HG03045 (cell line): ENCODE results near the gene KCNJ6.
"Not testable (repeated sequence)": the region's sequence is repeated elsewhere in the genome, so short reads cannot be mapped to it uniquely, and the experiment has no call there.

Source experiments
- ATAC-seq: cut with Tn5 transposase; IDR thresholded peaks from one replicate; pipeline ENCODE4 v1.9.1; 2021; ENCODE audit warnings: mild to moderate bottlenecking, moderate library complexity; ENCODE audit not compliant: unreplicated experiment

KCNJ6 gene

GRCh38 chr21:37746849-37747248, 169.4 kb downstream of the KCNJ6 start:
- ATAC-seq, result no peak

- no peak for ATAC-seq
These were observed 171.7 kb downstream of the KCNJ6 start for GRCh38 chr21:37744551-37744950.

- no peak for ATAC-seq
These were observed 173.7 kb downstream of the KCNJ6 start for GRCh38 chr21:37742532-37742931.

GRCh38 chr21:37742115-37742514, 174.1 kb downstream of the KCNJ6 start:
- ATAC-seq, result no peak

DNA sequence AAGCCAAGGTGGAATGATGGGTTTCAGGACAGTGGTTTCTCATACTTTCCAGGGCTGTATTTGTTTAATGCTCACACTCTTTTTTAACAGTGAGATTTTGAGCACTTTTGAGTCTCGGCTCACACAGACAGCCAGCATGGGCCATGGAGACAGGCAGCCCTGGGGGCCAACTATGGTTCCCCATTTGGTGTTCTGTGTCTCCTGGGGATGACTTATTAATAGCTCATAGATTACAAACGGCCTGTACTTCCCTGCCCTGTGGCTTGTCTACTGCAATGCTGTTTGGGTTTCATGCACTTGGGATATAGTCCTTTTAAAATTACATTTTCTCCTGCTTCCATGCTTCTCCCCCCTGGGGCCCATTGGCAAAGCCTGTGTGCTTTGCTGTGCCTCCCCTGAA, 178.3 kb downstream of the KCNJ6 start:
- ATAC-seq, result no peak

- no peak for ATAC-seq
These were observed 178.8 kb downstream of the KCNJ6 start for GRCh38 chr21:37737507-37737906.

GRCh38 chr21:37734846-37735245, 181.4 kb downstream of the KCNJ6 start:
- no peak for ATAC-seq

DNA sequence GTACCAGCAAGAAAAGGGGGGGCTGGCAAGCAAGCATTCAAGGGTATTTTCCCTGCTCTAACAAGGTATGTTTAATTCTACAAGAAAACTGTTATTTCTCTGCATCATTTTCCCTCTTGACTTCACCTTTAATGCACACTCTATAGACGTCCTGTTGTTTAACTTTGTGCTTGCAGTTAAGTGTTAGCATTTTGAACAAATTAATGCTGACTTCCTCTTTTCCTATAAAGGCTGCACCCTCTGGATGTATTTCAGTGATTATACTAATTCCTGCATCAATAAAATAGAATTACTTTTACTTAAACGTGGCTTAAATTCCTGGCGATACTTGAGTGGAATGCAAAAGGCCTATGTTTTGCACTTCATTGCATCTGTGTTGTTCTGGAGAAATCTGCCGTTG, 183.3 kb downstream of the KCNJ6 start:
- no peak for ATAC-seq

DNA sequence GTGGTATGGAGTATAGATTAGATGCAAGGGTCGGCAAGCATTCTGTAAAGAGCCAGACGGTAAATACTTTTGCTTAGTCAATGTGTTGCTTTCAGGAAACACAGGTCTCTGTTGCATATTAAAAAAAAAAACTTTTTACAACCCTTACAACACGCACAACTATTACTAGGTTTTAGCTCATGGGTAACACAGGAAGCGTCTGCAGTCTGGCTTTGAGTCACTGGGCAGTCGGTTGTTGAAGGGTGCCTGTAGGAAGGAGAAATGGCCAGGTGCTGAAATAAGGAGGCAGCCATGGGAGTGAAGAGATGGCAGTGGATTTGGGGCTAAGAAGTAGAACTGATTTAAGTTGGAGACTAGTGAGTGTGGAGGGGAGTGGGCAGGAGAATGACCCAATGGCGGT, 192.1 kb downstream of the KCNJ6 start:
- ATAC-seq, result no peak

GRCh38 chr21:37717534-37717933, 198.7 kb downstream of the KCNJ6 start:
- ATAC-seq, result no peak

- ATAC-seq, result not testable (repeated sequence)
These were observed 203.7 kb downstream of the KCNJ6 start for GRCh38 chr21:37712569-37712934.

DNA sequence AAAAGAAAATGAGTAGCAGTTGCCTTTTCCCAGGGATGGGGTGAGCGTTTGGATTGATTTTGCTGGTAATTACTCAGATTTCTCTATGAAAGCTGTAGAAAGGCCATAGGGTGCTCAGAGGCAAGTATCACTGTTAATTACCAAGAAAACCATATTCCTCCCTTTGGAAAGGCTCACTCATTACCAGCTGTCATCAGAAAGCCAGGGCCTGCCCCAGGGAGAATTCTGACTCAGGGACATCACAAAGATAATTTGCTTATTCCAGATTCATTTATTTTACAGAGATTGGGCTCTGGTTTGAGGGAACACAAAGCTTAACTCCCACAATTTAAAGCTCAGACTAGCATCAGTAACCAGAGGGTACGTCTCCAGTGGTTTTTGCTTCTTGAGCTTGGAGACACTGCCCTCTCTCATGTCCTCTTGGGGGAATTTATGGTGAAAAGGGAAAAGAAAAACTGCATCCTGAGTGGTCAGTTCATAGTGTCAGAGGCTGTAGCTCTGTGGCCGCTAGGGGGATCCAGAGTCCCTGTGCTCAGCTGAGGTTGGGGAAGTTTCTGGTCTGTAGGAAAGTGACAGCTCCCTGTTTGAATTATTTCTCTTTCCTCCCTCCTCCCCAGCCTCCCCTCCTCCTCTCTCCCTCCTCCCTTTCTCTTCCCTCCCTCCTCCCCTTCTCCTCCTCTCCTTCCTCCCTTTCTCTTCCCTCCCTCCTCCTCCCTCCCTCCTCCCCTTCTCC, 204.3 kb downstream of the KCNJ6 start:
- ATAC-seq, result peak; percentile 72

DNA sequence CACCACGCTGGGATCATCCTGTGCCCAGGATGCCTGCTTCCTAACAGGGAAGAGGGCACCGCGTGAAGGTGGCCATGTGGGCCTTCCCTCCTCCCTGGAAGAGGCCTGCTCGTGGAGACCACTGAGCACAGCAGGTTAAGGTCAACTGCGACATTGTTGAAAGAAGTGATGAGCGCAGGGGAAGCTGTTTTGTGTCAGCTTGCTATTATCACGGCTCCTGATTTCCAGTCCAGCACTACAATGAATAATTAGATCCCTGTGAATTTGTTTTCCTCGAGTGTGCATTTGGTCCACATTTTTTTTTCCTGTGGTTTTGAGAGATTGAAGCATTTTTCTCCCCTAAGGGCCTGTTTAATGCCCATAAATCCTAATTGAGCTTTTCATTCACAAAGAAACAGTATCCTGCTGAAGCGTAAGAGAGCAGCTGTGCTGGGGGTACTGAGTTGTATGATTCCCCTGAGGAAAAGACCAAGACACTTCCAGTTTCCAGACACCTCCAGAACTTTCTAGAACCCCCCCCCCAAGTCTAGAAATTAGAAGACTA, 204.9 kb downstream of the KCNJ6 start:
- no peak for ATAC-seq

DNA sequence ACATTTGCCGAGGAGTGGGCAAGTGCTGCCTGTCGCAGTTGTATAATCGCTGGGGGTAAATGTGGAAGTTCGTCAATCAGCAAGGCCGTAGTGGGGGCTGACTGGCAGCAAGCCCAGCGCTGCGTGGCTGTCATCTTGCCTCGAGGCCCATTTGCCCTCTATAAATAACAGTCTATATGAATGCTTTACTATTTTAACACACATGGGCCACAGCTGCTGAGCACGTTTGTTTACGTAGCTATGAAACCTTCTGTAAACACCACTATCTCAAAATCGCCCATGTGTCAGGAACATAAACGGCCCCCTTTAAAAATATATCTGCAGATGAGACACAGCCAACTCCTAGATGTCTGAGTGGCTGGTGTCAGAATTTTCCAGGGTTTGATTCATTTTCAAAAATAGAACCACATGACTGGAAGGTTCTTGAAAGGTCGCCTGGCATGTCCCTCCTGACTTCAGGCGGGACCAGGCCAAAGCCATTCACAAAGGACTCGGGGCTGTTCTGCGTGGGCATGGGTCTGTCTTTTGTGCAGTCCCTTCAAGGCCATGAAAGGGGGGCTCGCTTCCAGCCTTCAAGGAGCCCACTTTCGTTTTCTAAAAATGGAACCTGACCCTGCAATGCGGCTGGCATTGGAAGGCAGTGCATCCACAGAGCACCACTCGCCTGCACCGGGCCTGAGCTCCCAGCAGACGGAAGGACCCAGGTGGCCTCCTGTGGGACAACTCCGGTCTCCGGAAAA, 205.5 kb downstream of the KCNJ6 start:
- ATAC-seq, result no peak

- ATAC-seq, result no peak
These were observed 211.5 kb downstream of the KCNJ6 start for GRCh38 chr21:37704751-37705150.

DNA sequence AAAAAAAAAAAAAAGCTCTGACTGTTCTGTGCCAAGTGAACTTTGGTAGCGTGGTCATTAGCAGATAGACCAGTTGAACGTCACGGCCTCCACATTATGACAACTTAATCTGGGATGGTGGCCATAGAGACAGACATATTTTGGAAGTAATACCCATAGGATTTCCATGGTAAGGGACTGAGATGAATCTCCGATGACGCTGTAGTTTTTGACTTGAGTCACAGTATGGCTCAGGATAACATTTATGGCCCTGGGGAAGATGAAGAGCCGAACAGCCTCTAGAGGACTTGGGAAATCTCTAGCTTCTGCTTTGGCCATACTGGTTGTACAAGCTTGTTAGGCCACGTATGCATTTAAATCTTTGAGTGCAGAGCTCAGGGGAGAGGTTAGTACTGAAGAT, 214.0 kb downstream of the KCNJ6 start:
- no peak for ATAC-seq

GRCh38 chr21:37700641-37701202, 215.5 kb downstream of the KCNJ6 start:
- ATAC-seq, result peak; percentile 77

DNA sequence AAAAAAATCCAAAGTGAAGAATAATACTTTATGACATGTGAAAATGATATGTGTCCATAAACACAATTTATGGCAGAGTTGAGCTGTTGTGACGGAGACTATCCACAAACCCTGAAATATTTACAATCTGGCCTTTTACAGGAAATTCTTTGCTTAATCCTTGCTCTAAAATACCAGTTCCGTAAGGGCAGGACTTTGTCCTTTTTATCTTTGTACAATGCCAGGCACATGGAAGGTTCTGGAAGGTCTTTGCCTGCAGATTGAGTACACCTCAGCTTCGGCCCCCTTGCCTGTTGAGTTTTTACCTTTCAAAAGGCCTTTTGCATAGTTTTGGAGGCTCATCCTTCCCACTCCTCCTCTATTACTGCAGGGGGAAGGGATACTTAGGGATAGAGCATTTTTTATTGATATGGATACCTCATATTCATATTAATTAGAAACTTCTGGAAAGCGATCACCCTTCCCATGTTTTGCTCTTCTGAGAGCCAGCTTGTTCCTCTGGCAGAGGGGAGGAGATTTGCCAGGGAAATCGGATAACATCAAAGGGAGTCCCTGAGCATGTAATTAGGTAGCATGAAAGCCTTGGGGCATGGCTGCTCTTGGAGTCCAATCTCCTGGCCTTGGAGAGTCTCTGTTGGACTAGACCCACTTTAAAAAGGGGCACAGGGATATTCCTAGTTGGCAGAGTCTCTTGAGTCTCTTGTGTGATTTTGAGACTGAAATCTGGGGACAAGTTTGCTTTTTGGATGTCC, 217.1 kb downstream of the KCNJ6 start:
- no peak for ATAC-seq

DNA sequence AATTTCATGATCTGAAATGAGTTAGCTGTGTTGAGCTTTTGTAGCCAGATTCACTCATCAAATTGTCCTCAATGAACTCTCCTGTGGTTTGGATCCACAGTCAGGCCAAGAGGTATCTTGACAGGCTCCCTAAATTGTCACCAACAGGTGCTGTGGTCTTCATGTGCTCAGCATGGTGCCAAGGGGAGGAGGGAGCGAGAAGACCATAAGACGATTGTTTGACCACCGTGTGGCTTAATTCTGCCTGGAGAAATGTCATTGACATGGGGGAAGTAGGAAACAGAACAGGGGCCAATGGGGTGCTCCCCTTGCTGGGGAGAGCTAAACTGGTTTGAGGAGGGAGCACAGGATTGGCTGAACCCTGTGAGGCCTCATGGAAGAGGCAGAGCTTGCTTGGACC, 219.3 kb downstream of the KCNJ6 start:
- no peak for ATAC-seq

DNA sequence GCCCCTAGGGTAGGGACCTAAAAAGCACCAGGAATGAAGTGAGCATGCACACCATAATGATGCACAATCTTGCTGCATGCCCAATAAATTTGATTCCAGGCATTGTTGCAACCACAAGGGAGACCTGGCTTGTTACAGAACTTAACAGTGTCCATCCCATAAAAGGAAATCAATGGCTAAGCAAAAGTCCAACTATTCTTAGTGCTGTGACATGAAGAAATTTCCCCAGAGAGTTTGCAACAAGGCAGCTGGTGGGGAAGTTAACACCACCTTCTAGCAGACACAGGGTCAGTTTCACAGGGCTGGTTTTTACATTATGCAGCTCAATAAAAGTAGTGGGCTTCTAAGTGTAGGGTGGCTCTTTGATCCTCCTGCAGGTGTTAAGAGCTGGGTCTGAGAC, 221.1 kb downstream of the KCNJ6 start:
- no peak for ATAC-seq

DNA sequence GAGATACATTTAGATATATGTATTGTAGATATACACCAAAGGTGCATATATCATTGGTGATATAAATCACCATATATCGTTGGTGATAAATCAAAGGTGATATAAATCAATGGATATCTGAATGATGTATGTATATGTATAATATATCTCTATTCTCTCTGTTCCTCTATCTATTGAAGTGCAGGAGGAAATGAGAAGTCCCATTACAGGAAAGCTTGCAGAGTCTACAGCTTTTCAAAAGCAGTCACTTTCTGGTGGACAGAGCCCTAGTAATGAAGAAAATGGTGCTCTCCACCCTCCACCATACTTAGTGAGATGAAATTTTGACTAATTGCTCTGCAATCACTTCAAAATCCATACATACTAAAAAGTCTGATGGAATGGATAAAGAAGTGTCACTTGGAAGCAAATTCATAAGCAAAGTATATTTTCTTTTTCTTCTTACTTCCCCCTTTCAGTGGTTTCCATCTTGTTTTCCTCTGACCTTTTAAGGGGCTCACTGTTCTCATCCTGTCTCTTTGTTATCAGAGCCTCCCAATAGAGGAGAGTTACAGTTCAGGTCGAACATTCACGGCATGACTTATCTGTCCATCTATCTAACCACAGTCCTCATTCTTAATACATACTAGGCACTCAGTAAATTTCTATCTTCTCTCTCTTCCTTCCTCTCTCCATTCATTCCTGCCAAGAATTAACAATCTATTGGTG, 227.2 kb downstream of the KCNJ6 start:
- ATAC-seq, result no peak
